Astrocyte of the cerebellum (primary cell): ENCODE measurements around the gene TIMP4.

ENCODE experiments used
- DNase-seq: peaks from one replicate; pipeline ENCODE4 v3.0.0-alpha.2; 2011; ENCODE audit warnings: low read depth
- H3K4me3 ChIP-seq: 2 replicates; pipeline ENCODE4 v1.5.1; 2011; ENCODE audit warnings: mild to moderate bottlenecking, low read depth, low read length, moderate library complexity
- CTCF ChIP-seq: IDR thresholded peaks from 2 replicates; pipeline ENCODE4 v1.5.1; 2012; ENCODE audit warnings: low read length, low read depth, moderate library complexity, mild to moderate bottlenecking; ENCODE audit errors: missing control alignments
- in situ Hi-C: cut with HindIII; loops from 2 replicates; pipeline ENCODE4 v1.10.0; 2017; ENCODE audit warnings: low sequenced_read_pairs

TIMP4 gene

GRCh38 chr3:12158387-12159226, at the start of gene TIMP4:
Gene TIMP4 (minus strand): TSS chr3:12158912. CDS start chr3:12158840, 72 bp downstream.
- in situ Hi-C loops: no loop called here
- no peak for TF ChIP-seq CTCF
- DNase-seq: no peak
- peak within 1 kb of the TSS; percentile 27 for H3K4me3 ChIP-seq

- in situ Hi-C loops: no loop called here
- TF ChIP-seq CTCF: no peak
- no peak for DNase-seq
- H3K4me3 ChIP-seq: no peak overlapping the region
These were observed 46.5 kb upstream of the TIMP4 start for GRCh38 chr3:12205171-12205570.

DNA sequence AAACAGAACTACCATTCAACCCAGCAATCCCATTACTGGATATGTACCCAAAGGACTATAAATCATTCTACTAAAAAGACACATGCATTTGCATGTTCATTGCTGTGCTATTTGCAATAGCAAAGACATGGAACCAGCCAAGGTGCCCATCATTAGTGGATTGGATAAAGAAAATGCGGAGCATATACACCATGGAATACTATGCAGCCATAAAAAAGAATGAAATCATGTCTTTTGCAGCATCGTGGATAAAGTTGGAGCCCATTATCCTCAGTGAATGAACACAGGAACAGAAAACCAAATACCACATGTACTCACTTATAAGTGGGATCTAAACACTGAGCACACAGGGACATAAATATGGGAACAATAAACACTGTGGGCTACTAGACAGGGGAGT, 43.1 kb upstream of the TIMP4 start:
- no peak for DNase-seq
- no peak for TF ChIP-seq CTCF
- H3K4me3 ChIP-seq: no peak overlapping the region
- in situ Hi-C loops: no loop called here

DNA sequence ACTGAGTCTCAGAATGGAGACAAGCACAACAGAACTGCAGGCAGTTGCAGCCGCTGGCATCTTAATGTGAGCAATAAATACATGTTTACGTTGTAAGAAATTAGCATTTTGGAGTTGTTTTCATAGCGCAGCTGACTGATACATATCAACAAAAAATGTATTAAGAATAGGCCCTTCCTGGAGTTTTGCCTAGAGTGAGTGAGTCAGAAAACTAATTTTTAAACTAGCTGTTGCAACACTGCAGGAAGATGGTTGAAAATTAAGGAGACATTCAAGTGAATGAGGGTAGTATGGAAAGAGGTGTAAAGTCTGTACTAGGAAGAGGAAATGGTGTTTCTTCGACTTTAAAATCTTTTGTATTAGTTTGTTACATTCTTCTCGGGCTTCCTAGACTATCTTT, 39.6 kb upstream of the TIMP4 start:
- DNase-seq: peak; percentile 53

GRCh38 chr3:12197475-12197874, 38.8 kb upstream of the TIMP4 start:
- no peak overlapping the region for H3K4me3 ChIP-seq
- no peak for DNase-seq
- TF ChIP-seq CTCF: no peak
- in situ Hi-C loops: no loop called here

More for the DNA sequence above, 39.6 kb upstream of the TIMP4 start:
- H3K4me3 ChIP-seq: no peak overlapping the region
- TF ChIP-seq CTCF: no peak
- in situ Hi-C loops: no loop called here

GRCh38 chr3:12196684-12197083, 38.0 kb upstream of the TIMP4 start:
- no peak for TF ChIP-seq CTCF
- no peak for DNase-seq
- no peak overlapping the region for H3K4me3 ChIP-seq
- in situ Hi-C loops: no loop called here
